PC-9 (cell line): ENCODE measurements around the gene NDUFB11.

Experiments used
- EZH2 ChIP-seq: fragments of 200-600 bp; sonication (generic); IDR thresholded peaks from 2 replicates; pipeline ENCODE4 v1.8.0; 2017; ENCODE audit warnings: antibody characterized with exemption, low read depth
- TF ChIP-seq, protein P1 (sequence below): fragments of 200-600 bp; sonication (generic); conservative IDR thresholded peaks from 2 replicates; pipeline ENCODE4 v1.6.1; 2017; ENCODE audit warnings: mixed run types, antibody characterized with exemption, mild to moderate bottlenecking, moderate library complexity

DNA sequence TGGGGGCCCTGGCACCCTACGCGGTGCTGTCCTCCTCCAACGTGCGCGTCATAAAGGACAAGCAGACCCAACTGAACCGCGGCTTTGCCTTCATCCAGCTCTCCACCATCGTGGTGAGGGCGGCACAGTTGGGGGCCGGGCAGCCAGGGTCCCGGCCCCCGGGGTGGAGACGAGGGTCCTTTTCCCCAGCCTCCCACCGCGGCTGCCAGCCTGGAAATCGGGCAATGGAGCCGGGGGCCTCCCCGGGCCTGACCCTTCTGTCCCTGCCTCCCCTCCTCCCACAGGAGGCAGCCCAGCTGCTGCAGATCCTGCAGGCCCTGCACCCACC is 35.4 kb upstream of the NDUFB11 start:
- TF ChIP-seq, protein P1, sequence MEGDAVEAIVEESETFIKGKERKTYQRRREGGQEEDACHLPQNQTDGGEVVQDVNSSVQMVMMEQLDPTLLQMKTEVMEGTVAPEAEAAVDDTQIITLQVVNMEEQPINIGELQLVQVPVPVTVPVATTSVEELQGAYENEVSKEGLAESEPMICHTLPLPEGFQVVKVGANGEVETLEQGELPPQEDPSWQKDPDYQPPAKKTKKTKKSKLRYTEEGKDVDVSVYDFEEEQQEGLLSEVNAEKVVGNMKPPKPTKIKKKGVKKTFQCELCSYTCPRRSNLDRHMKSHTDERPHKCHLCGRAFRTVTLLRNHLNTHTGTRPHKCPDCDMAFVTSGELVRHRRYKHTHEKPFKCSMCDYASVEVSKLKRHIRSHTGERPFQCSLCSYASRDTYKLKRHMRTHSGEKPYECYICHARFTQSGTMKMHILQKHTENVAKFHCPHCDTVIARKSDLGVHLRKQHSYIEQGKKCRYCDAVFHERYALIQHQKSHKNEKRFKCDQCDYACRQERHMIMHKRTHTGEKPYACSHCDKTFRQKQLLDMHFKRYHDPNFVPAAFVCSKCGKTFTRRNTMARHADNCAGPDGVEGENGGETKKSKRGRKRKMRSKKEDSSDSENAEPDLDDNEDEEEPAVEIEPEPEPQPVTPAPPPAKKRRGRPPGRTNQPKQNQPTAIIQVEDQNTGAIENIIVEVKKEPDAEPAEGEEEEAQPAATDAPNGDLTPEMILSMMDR = no peak
- TF ChIP-seq EZH2 = no peak
